HG03066 (cell line): ENCODE measurements around the gene SPINK9.

Experiments
- ATAC-seq: cut with Tn5 transposase; IDR thresholded peaks from one replicate; pipeline ENCODE4 v1.9.1; 2021; ENCODE audit warnings: low read depth; ENCODE audit not compliant: unreplicated experiment

The SPINK9 gene

DNA sequence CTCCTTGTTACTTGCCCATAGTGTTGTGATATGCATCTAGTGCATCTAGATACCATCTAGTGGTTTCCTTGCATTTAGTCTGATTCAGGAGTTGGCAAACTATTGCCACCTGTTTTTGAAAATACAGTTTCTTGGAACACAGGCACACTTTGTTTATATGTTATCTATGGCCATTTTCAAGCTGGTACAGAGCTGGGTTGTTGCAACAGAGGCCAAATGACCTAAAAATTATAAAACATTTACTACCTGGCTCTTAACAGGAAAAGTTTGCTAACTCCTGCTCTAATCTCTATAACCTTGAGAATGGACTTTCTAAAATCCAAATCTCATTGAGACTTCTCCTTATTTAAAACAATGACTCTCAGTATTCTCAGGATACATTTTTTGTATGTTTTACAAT lies 29.0 kb downstream of the SPINK9 start:
- ATAC-seq: no peak

GRCh38 chr5:148368299-148368698 lies 32.9 kb downstream of the SPINK9 start:
- no peak for ATAC-seq

DNA sequence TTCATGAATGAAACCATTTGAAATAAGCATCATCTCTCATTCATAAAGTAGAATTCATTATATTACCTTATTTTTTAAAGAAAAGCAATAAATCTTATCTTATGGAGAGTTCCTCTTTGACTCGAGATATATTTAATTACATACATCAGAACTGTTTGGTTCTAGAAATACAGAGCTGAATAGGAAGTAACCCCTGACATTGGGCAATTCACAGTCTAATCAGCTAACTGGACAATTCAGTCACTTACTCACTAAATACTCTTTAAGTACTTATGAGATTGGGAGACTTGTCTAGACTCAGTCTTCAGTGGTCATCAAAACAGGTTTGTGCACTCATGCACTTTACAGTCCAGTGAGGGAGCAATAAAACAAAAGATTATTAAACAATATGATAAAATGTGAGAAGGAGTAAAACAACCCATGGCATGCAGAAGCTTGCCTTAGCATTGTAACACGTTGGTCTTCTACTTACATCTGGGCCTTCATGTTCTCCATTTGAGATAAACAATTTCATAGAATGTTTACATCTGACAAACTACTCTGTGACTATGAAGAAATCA lies 36.9 kb downstream of the SPINK9 start:
- ATAC-seq: no peak

- no peak for ATAC-seq
Measured at GRCh38 chr5:148372893-148373292, 37.5 kb downstream of the SPINK9 start.

DNA sequence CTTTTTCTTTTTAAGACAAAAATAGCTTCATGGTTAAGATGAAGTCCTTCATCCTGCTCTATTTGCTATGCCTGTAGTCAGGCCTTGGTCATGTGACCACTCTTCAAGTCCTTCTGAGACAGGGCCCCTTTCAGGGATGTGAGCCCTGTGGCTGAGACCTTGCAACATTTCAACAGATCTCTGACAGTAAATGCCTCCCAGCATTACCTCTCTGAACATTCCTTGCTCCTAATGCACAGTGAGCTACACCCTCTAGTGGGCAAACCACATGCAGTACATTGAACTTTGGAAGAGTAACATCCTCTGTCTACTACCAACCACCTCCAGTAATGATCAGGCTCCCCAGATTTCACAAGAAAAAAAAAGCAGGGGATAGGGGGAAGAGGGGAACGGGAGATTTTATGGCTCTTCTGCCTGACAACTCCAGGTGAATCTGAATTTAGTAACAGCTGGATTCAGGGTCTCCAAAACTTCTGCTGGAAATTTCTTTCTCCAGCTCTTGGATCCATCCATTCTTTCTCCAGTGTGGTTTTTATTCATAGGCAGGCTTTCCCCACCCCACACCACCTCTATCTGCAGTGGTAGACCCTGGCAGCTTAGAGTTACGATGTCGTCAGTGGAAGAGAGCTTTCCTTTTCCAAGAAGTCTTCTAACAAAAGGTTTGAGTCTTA lies 39.5 kb downstream of the SPINK9 start:
- ATAC-seq: peak; percentile 88

DNA sequence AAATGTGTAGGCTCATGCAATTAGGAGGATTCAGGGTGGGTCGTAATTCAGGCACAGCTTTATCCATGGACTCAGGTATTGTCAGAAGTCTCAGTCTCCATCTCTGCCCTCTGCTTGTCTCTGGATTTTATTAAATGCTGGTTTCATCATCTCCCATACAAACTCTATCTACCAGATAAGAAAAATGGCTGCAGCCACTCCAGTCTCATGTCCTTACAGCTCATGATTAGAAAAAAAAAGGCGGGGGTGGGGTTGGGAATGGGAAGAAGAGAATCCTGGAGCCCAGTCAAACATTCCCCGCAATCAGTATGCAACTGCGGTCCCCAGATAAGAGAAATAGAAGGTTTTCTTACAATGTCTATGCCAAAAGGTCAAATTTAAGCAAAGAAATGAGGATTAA lies 40.8 kb downstream of the SPINK9 start:
- ATAC-seq: no peak

DNA sequence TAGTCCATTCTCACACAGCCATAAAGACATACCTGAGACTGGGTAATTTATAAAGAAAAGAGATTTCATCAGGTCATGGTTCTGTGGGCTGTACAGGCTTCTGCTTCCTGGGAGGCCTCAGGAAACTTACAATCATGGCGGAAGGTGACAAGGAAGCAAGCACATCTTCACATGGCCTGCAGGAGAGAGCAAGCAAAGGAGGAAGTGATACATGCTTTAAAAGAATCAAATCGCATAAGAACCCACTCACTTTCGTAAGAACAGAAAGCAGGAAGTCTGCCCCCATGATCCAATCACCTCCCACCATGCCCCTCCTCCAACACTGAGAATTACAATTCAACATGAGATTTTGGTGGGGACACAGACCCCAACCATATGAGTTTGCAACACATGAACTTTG lies 43.3 kb downstream of the SPINK9 start:
- no peak for ATAC-seq

DNA sequence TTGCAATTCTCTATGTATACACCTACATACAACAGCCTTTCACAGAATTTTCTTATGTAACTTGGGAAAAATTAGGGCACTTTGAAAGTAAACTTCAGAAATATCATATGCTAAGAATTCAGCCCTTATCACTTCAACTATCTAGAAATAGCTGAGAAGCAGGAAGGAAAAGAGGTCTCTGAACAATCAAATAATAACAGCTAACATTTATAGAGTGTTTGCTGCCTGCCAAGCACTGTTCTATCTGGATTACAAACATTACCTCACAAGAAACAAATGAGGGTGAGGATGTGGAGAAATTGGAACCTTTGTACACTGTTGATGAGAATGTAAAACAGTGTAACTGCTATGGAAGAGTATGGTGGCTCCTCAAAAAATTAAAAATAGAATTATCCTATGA lies 44.0 kb downstream of the SPINK9 start:
- ATAC-seq: no peak

DNA sequence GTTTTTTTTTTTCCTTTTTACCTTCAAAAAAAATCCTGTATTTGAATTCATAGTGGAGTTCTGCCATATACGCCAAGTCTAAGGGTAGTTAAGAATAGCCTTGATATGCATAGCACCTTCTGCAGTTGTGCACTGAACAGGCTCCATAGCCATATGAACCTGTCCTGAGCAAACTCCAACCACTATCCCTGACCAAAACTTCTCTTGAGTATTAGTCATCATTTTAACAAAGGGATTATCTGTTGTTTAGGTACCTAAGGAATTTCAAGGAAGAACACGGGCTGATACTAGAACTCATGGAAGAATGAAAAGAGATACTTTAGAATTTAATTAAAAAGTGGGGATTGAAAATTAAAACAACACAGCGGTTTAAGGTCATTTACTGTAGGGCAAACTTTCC lies 46.5 kb downstream of the SPINK9 start:
- no peak for ATAC-seq

DNA sequence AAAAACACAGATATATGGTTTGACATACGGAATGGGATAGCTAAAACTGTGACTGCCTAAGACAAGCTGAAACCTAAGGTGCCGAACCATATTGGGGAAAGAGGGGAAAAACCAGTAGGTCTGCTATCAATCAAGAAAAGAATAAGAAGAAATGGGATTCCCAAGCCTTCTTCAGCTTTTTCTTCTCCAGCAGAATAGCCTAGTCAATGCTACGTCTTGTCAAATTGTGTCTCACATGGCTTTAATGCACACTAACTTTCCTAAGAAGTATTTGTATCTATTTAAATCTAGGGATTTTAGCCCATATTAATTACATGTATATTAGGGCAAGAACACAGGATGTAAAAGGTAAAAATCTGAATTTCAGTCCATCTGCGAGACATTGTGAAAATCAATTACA lies 47.6 kb downstream of the SPINK9 start:
- no peak for ATAC-seq

- ATAC-seq: peak; percentile 99
Measured at GRCh38 chr5:148383564-148384379, 48.4 kb downstream of the SPINK9 start, which contains the start of gene FBXO38. Gene FBXO38 (plus strand): TSS chr5:148383958. CDS start chr5:148394777, 10,819 bp downstream.

GRCh38 chr5:148384380-148384737 lies 49.0 kb downstream of the SPINK9 start:
- peak; percentile 27 for ATAC-seq

DNA sequence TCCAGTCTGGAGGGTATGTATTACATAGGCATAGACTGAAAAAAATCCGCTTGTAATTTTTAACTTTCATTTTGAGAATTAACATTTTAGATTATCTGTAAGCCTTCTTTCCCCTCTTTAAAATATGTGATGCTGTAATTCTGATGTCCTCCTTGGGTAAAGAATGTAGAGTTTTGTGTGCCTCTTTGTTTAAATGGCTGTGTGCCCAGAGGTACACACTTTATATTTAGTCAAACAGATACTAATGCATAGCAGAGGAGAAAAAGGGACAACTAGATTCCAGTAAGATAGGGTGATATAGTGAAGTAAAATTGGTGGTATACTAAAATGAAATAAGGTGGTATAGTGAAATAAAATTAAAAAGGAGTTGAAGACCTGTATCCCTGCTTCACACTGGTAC lies 49.7 kb downstream of the SPINK9 start:
- no peak for ATAC-seq

DNA sequence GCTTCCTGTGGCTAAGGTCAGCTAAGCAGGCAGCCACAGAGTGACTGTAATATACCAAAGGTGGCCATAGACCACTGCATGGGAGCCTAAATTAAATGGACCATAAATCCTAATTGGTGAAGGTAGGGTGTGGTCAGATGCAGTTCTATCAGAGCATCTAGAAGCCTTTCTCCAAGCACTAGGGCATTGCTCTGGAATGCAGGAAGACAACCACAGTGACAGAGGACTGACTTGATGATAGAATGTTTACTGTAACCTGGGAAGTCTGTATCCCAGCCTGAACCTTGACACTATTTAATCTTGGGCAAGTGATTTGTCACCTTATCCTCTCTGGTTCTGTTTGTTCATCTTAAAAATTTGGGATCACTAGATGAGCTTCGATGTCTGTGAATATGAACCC lies 50.7 kb downstream of the SPINK9 start:
- ATAC-seq: no peak

DNA sequence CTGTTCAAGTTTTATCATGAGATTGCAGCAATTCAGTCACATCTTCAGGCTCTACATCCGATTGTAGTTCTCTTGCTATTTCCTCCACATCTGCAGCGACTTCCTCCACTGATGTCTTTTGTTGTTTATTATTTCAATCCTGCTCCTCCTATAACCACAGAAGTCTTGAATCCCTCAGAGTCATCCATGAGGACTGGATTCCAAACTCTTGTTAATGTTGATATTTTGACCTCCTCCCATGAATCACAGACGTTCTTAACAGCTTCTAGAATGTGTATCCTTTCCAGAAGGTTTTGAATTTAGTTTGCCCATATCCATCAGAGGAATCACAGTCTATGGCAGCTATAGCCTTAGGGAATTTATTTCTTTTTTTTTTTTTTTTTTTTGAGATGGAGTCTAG lies 52.0 kb downstream of the SPINK9 start:
- no peak for ATAC-seq

DNA sequence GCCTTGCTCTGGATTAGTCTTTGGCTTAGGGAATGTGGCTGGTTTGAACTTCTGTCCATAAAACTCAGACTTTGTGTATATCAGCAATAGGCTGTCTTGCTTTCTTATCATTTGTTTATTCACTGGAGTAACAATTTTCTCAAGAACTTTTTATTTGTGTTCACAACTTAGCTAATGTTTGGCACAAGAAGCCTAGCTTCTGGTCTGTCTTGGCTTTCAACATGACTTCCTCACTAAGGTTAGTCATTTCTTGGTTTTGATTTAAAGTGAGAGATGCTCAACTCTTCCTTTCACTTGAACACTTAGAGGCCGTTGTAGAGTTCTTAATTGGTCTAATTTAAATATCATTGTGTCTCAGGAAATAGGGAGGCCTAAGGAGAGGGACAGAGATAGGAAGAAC lies 53.3 kb downstream of the SPINK9 start:
- no peak for ATAC-seq
